EL (cell line): ENCODE data around the gene CUL4A.
"Not testable (repeated sequence)": the region's sequence is repeated elsewhere in the genome, so short reads cannot be mapped to it uniquely, and the experiment has no call there.

Experiments used
- DNase-seq: peaks from one replicate; pipeline ENCODE4 v3.0.0-alpha.2; 2016

The CUL4A gene

DNA sequence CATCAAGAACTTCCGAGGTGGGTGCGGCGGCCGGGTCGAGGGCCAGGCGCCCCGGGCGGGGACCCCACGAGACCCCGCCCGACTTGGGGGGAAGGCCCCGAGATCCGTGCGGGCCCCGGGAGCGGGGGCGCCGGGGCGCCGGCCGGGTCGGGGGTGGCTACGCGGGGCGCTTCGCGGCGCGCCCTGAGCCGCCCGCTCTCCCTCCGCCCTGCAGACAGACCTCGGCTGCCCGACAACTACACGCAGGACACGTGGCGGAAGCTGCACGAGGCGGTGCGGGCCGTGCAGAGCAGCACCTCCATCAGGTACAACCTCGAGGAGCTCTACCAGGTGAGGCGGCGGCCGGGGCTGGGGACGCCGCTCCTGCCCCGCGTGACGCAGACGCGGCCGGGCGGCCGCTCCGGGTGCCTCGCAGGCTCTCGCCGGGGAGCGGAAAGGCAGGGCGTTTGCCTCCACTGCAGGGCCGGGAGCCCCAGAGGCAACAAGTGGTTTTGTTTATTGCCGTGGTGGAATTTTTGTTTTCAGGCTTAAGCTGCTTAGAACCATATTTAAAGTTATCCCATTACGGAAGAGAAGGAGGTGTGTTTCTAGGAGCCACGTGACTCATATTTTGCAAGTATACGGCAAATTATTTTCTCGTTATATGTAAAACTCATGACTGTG is 477 bp downstream of the CUL4A start:
- peak; percentile 66 for DNase-seq

GRCh38 chr13:113210833-113211232 is 1.4 kb downstream of the CUL4A start:
- no peak for DNase-seq

DNA sequence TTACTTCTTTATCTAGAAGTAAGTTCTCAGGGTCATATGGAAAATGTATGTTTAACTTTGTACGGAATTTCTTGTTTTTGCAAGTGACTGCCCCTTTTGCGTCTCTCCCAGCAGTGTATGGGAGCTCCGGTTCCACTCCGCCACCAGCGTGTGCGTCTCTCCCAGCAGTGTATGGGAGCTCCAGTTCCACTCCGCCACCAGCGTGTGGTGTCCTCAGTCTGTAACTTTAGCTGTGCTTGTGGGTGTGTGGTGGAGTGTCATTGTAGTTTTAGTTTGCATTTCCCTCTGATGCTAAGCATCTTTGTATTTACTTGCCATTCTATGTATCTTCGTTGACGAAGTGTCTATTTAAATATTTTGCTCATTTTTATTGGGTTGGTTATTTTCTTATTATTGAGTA is 2.4 kb downstream of the CUL4A start:
- no peak for DNase-seq

- peak; percentile 61 for DNase-seq
Measured at GRCh38 chr13:113216254-113217048, 7.0 kb downstream of the CUL4A start.

DNA sequence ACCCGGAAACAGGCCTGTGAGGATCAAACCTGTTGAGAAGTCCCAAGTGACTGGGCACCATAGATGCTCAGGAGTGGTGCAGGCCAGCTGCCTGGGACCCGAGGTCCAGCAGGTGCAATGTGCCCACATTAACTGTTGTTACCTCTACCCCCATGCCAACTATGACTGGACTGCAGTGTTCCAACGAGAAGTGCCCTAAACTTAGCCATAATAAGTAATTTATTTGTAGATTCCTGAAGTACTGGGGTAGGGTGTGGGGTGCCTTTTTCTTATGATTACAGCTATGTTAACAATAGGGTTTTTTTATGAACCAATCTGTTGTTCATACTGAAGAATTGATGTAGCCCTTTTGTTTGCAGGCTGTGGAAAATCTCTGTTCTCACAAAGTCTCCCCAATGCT is 9.2 kb downstream of the CUL4A start:
- no peak for DNase-seq

- peak; percentile 30 for DNase-seq
Measured at GRCh38 chr13:113219256-113219940, 10.0 kb downstream of the CUL4A start.

GRCh38 chr13:113220141-113220598 is 10.8 kb downstream of the CUL4A start:
- DNase-seq = no peak

- DNase-seq = peak; percentile 23
Measured at GRCh38 chr13:113220877-113221276, 11.5 kb downstream of the CUL4A start.

DNA sequence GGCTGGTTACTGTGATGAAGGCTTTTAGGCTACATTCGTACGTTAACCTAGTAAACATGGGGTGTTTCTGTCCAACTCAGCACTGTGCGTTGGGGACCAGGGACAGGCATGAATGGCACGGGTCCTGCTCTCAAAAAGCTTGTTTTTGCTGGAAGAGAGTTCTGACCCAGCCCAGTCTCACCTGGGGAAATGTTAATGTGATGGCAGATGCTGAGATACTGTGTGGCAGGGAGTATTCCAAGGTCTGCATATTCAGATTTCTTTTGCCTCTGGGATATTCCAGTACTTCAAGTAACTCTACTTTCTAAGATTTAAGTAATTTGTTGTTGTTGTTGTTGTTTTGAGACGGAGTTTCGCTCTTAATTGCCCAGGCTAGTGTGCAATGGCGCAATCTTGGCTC is 13.7 kb downstream of the CUL4A start:
- no peak for DNase-seq

- DNase-seq = no peak
Measured at GRCh38 chr13:113224486-113224885, 15.1 kb downstream of the CUL4A start.

DNA sequence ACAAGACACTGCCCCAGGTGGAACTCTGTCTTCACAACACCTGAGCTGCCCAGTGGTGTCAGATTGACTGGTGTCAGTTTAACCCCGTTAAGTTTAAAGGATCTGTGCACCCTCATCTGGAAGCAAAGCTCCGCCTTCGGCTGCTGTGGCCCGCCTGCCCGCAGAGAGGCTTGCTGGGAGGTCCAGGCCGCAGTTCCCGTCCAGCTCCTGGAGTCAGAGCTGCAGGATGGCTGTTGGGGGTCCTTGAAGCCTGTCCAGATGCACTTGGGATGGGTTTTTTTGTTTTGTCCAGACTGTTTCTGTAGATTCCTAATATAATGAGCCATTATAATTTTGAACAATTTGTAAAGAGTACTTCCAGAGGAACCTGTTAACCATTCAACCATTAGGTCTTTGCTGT is 16.1 kb downstream of the CUL4A start:
- no peak for DNase-seq

- no peak for DNase-seq
Measured at GRCh38 chr13:113226873-113227450, 17.5 kb downstream of the CUL4A start.

DNA sequence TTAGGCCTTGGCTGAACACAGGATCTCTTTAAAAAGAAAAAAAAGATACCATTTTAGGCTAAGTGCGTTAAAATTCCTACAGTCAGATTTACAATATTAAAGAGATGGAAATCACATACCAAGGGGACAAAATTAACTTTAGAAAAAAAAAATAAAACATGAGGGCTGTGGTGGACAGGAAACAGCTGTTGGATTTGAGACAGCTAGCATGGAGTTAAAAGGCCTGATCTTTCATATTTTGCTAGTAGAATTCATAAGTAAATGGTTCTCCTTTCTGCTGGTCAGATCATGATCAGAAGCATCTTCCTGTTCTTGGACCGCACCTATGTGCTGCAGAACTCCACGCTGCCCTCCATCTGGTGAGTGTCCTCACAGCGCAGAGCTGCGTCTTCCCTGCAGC is 19.7 kb downstream of the CUL4A start:
- no peak for DNase-seq

GRCh38 chr13:113229791-113230190 is 20.4 kb downstream of the CUL4A start:
- no peak for DNase-seq

DNA sequence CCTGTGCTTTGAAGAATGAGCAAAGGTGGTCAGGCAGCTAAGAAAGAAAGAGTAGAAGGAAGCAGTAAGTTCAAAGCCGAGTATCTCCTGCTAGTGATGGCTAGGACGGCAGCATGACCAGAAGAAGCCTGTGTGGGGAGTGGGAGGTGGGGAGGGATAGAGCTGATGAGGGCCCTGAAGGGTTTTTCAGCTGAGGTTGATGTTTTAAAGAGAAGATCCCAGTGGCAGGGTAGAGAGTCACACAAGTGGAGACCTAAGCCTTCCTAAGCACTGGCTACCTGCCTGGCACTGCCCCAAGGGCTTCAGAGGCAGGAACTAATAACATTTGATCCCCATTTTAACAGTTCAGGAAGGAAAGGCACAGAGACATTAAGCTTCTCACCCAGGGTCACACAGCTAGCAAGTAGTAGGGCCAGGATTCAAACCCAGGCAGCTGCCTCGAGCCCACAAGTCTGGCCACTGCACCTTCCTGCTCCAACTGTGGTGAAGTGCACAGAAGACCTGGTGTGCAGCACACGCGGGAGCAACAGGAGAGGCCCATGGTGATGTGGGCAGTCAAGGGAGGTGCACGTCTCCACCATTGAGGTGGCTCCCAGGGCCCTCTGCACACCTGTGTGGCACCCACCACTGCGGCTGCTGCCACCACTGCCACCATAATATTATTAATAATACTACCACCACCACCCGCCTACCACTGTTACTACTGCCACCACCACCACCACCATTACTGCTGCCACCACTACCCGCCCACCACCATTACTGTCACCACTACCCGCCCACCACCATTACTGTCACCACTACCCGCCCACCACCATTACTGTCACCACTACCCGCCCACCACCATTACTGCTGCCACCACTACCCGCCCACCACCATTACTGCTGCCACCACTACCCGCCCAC is 22.1 kb downstream of the CUL4A start:
- no peak for DNase-seq

DNA sequence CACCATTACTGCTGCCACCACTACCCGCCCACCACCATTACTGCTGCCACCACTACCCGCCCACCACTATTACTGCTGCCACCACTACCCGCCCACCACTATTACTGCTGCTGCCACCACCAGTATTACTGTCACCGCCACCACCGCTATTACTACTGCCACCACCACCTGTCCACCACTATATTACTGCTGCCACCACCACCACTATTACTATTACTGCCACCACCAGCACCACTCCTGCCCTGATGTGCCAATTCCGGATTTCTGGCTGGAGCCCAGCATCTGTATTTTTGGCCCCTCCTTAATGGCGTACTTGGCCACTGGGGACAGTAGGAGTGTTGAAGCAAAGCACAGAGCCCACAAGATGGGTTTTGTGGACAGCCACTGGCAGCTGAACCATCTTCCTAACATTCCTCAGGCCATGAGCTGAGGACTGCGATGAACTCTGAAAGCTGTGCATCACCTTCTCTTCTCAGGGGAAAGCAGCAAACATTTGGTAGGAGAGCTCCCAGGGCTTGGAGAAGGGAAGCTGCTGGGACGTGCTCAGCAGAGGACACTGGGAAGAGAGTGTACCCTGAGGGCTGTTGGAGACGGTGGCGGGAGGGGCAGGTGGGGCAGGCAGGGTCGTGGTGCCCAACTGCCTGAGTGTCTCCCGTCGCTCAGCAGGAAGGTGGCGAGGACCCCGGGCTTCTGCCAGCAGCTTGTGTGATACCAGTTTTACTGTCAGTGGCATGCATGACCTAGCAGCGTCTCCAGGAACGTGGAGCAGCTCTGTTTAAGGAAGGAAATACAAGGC is 23.0 kb downstream of the CUL4A start:
- no peak for DNase-seq

GRCh38 chr13:113233101-113233500 is 23.7 kb downstream of the CUL4A start:
- DNase-seq = no peak

- no peak for DNase-seq
Measured at GRCh38 chr13:113238536-113238935, 29.1 kb downstream of the CUL4A start.

DNA sequence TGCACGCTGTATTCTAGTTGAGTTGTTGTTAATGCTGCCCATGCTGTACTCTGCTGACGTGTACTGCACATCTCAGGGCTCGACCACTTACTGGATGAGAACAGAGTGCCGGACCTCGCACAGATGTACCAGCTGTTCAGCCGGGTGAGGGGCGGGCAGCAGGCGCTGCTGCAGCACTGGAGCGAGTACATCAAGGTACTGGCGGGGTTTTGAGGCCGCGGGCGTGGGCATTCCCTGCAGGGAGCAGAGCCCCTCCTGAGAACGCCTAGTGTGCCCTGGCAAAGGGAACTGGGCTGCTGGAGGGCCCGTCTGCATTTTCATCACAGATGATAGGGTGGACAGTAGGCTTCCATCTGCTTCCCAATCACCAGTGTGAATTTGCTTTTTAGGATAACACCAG is 29.9 kb downstream of the CUL4A start:
- DNase-seq = no peak

DNA sequence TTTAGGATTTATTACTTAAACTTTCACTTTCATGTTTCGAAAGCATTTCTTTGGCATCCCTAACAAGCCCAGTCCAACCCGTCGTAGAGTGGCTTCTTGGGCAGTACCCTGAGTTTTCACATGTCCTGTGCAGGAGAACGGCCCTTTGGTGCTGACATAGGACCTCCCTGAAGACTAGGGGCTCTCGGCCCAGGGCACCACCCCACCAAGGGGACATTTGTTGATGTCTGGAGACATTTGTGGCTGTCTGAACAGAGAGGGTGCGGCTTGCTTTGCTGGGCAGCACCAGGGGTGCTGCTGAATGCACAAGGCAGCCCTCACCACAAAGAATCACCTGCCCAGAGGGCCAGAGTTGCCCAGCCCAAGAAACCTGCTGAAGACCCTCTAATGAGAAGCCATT is 30.6 kb downstream of the CUL4A start:
- no peak for DNase-seq

DNA sequence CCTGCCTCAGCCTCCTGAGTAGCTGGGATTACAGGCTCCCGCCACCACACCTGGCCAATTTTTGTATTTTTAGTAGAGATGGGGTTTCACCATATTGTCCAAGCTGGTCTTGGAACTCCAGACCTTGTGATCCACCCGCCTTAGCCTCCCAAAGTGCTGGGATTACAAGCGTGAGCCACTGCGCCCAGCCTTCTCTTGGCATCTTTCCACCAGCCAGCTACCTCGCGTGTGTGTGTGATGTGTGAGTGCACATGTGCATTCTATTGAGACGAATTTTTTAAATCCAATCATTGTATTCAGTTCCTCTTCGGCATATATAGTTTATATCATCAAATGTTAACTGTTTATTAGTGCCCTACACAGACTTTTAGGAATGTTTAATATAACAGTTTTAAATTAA is 32.2 kb downstream of the CUL4A start:
- DNase-seq = not testable (repeated sequence)

GRCh38 chr13:113243847-113244246 is 34.4 kb downstream of the CUL4A start:
- no peak for DNase-seq
